HepG2 (cell line): ENCODE measurements around the gene DUS3L. TPM values are rescaled to one million over a fixed set of nuclear protein-coding genes. Genes with fewer than 3 reads are reported as not detected.

Experiments
- AFF4 ChIP-seq: sonication (generic); formaldehyde crosslinking; IDR thresholded peaks from 2 replicates; pipeline ENCODE4 v1.4.0; 2020; ENCODE audit warnings: missing genetic modification reagents
- CREB1 ChIP-seq, 2 experiments: fragments of 450-650 bp in 1 of 2; IDR thresholded peaks; 2 replicates each; pipeline ENCODE4 v1.6.1; 2016 to 2017; ENCODE audit warnings: control low read depth in 1 of 2, mild to moderate bottlenecking in 1 of 2, missing compliant biosample characterization in 1 of 2, missing genetic modification characterization in 1 of 2
- CTCF ChIP-seq: sonication (generic); formaldehyde crosslinking; IDR thresholded peaks from 2 replicates; pipeline ENCODE4 v1.5.0; 2020; ENCODE audit warnings: mild to moderate bottlenecking, missing genetic modification reagents, moderate library complexity
- FOSL2 ChIP-seq: sonication (generic); formaldehyde crosslinking; IDR thresholded peaks from 2 replicates; pipeline ENCODE4 v1.4.0; 2020; ENCODE audit warnings: missing genetic modification reagents
- GPN1 ChIP-seq: sonication (generic); formaldehyde crosslinking; IDR thresholded peaks from 2 replicates; pipeline ENCODE4 v1.5.1; 2020; ENCODE audit warnings: missing genetic modification reagents, borderline replicate concordance
- HBP1 ChIP-seq: IDR thresholded peaks from 2 replicates; pipeline ENCODE4 v1.6.1; 2016; ENCODE audit warnings: low read depth, control low read depth
- HMGA1 ChIP-seq: sonication (generic); formaldehyde crosslinking; conservative IDR thresholded peaks from 2 replicates; pipeline ENCODE4 v1.4.0; 2020; ENCODE audit warnings: missing genetic modification reagents
- MAFF ChIP-seq: IDR thresholded peaks from 2 replicates; pipeline ENCODE4 v1.6.1; 2011; ENCODE audit warnings: low read depth, low read length, improper control_type of control experiment
- TERF1 ChIP-seq: sonication (generic); formaldehyde crosslinking; IDR thresholded peaks from 2 replicates; pipeline ENCODE4 v1.8.0; 2022; ENCODE audit warnings: mild to moderate bottlenecking, missing genetic modification reagents, moderate library complexity
- ZBTB46 ChIP-seq: sonication (generic); formaldehyde crosslinking; IDR thresholded peaks from 2 replicates; pipeline ENCODE4 v1.4.0; 2020; ENCODE audit warnings: mild to moderate bottlenecking, missing genetic modification reagents, borderline replicate concordance
- ZGPAT ChIP-seq: IDR thresholded peaks from 2 replicates; pipeline ENCODE4 v1.6.1; 2016; ENCODE audit warnings: mild to moderate bottlenecking
- ZNF557 ChIP-seq: sonication (generic); formaldehyde crosslinking; IDR thresholded peaks from 2 replicates; pipeline ENCODE4 v1.4.0; 2020; ENCODE audit warnings: missing genetic modification reagents
- ZNF775 ChIP-seq: sonication (generic); formaldehyde crosslinking; IDR thresholded peaks from 2 replicates; pipeline ENCODE4 v1.4.0; 2020; ENCODE audit warnings: missing genetic modification reagents, mild to moderate bottlenecking, moderate library complexity, borderline replicate concordance
- polyA plus RNA-seq, 8 experiments: library from polyadenylated mRNA; depleted of rRNA in 3 of 8; stranded (reverse) in 7 of 8; unstranded in 1 of 8; fragments of >200 nt; fragmentation: Illumina TruSeq in 4 of 8; extraction: Trizol in 4 of 8; gene quantifications; 2 replicates each; pipeline versions ENCODE4 v1.2.1 to v1.2.3, GENCODE V29; 2011 to 2016; ENCODE audit warnings: low read depth in 4 of 8, missing spikeins in 1 of 8, mixed read lengths in 1 of 8; ENCODE audit not compliant: insufficient read depth in 1 of 8
- total RNA-seq, 5 experiments: library from RNA; depleted of rRNA; stranded (reverse); fragments of >200 nt; fragmentation: Illumina TruSeq; extraction: Trizol; gene quantifications; 2 replicates each; pipeline ENCODE4 v1.2.3, GENCODE V29; 2016; ENCODE audit warnings: low read depth in 1 of 5

The DUS3L gene
- total and polyA plus RNA-seq, 2 of the 13 experiments (the other 11 are each of a cell fraction or from before 2014, with no cell fraction given): 13.3 to 25.1 TPM

GRCh38 chr19:5839065-5840017, 48.4 kb upstream of the DUS3L start, which contains the start of gene FUT6 (continued):
- TF ChIP-seq AFF4 (CRISPR knock-in tag) (no peak), HMGA1 (CRISPR knock-in tag) (no peak), HBP1 (CRISPR knock-in tag) (no peak), MAFF (no peak), TERF1 (CRISPR knock-in tag) (no peak), CREB1 (IDR thresholded peaks at IDR 0.05) (no peak), CREB1 (CRISPR knock-in tag; IDR thresholded peaks at IDR 0.05) (no peak), ZNF557 (peak; percentile 56; the same call in 1 of the 2 replicates), GPN1 (CRISPR knock-in tag) (no peak), CTCF (CRISPR knock-in tag) (0 out of 2 replicates have a peak, but pooled peaks have one; percentile 6), ZNF775 (CRISPR knock-in tag) (no peak), ZGPAT (CRISPR knock-in tag) (peak; percentile 66), ZBTB46 (no peak), FOSL2 (CRISPR knock-in tag) (no peak)
